ENCODE results near the gene PDK2. TPM values are rescaled to one million over a fixed set of nuclear protein-coding genes. Genes with fewer than 3 reads are reported as not detected.

Gene PDK2
- total RNA-seq, 2 donors from 2014 or later: 47.1 to 79.5 TPM

- TF ChIP-seq, protein P1, sequence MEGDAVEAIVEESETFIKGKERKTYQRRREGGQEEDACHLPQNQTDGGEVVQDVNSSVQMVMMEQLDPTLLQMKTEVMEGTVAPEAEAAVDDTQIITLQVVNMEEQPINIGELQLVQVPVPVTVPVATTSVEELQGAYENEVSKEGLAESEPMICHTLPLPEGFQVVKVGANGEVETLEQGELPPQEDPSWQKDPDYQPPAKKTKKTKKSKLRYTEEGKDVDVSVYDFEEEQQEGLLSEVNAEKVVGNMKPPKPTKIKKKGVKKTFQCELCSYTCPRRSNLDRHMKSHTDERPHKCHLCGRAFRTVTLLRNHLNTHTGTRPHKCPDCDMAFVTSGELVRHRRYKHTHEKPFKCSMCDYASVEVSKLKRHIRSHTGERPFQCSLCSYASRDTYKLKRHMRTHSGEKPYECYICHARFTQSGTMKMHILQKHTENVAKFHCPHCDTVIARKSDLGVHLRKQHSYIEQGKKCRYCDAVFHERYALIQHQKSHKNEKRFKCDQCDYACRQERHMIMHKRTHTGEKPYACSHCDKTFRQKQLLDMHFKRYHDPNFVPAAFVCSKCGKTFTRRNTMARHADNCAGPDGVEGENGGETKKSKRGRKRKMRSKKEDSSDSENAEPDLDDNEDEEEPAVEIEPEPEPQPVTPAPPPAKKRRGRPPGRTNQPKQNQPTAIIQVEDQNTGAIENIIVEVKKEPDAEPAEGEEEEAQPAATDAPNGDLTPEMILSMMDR (IDR thresholded peaks at IDR 0.05): no peak
- TF ChIP-seq POLR2AphosphoS5 (IDR thresholded peaks at IDR 0.05): no peak
- TF ChIP-seq POLR2A (IDR thresholded peaks at IDR 0.05): no peak
Observed at GRCh38 chr17:50081757-50082156, 13.4 kb upstream of the PDK2 start.

DNA sequence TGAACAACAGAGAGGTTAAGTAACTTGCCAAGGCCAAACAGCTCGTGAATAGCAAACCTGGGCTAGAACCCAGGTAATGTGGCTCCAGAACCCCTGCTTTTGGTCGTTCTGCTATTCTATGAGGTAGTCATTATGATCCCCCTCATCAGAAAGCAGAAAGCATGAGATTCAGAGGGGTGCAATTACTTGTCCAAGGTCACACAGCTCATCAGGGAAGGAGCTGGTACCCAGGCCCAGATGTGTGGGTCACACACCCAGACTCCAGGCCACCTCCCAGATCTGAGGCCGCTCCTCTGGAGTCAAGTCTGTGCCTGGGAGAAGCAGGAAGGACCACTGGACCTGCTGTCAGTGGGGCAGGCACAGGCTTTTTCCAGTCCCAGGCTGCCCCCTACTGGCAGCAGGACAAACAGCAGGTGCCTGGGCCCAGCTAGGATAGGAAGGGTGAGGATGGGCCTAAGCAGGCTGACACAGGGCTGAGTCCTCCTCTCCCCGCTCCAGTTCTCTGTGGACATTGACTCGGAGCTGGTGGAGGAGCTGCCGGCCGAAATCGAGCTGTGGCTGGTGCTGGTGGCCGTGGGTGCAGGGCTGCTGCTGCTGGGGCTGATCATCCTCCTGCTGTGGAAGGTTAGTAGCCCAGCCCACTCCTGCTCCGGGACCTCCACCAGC lies 7.8 kb upstream of the PDK2 start:
- Histone ChIP-seq H3K27me3 (replicated peaks; ENCODE audit: insufficient read depth) (no peaks in the 10 kb centered on the region), H3K36me3 (peaks cover 0 to 6% of the 10 kb centered on the region in 2 donors), H3K27ac (no peak overlapping the region), H3K4me1 (replicated peaks) (no peaks in the 10 kb centered on the region), H3K4me3 (no peak overlapping the region), H3K9me3 (no peaks in the 10 kb centered on the region)
- WGBS: 58% methylated on average over 9 of the region's 10 CpGs
- intact Hi-C loops (cut with DNase I): loop anchor here (1.0 to 10.0 kb wide), 2 partner anchors 60 to 523 kb away; no protein-coding TSS in a partner anchor
- TF ChIP-seq POLR2A (IDR thresholded peaks at IDR 0.05) (no peak), POLR2AphosphoS5 (IDR thresholded peaks at IDR 0.05) (peak; percentile 26)
- TF ChIP-seq, protein P1 (IDR thresholded peaks at IDR 0.05): peak; percentile 88 to 94 (median 94)
- peak; percentile 53 for DNase-seq (ENCODE audit: low spot score)

More at GRCh38 chr17:50081757-50082156, 13.4 kb upstream of the PDK2 start:
- H3K4me3 ChIP-seq: no peak overlapping the region
- no peaks in the 10 kb centered on the region for H3K9me3 ChIP-seq
- no peak for DNase-seq (ENCODE audit: low spot score)
- no peaks in the 10 kb centered on the region for H3K27me3 ChIP-seq (replicated peaks; ENCODE audit: insufficient read depth)
- H3K27ac ChIP-seq: no peak overlapping the region
- H3K36me3 ChIP-seq: peaks cover 6 to 17% of the 10 kb centered on the region in 2 donors
- intact Hi-C loops (cut with DNase I): loop anchor here (10.0 kb wide), 1 partner anchor 517 kb away; no protein-coding TSS in a partner anchor
- WGBS: 78% methylated on average over 5 of the region's 5 CpGs
- no peaks in the 10 kb centered on the region for H3K4me1 ChIP-seq (replicated peaks)

GRCh38 chr17:50087912-50088405 lies 7.2 kb upstream of the PDK2 start:
- Histone ChIP-seq H3K36me3 (peaks cover 0 to 6% of the 10 kb centered on the region in 2 donors), H3K4me3 (no peak overlapping the region), H3K27ac (no peak overlapping the region), H3K9me3 (no peaks in the 10 kb centered on the region), H3K4me1 (replicated peaks) (no peaks in the 10 kb centered on the region), H3K27me3 (replicated peaks; ENCODE audit: insufficient read depth) (no peaks in the 10 kb centered on the region)
- intact Hi-C loops (cut with DNase I): loop anchor here (1.0 to 10.0 kb wide), 2 partner anchors 61 to 523 kb away; no protein-coding TSS in a partner anchor
- TF ChIP-seq POLR2AphosphoS5 (IDR thresholded peaks at IDR 0.05): no peak
- TF ChIP-seq, protein P1 (IDR thresholded peaks at IDR 0.05): no peak
- no peak for DNase-seq (ENCODE audit: low spot score)
- WGBS: 75% methylated on average over 19 of the region's 19 CpGs

DNA sequence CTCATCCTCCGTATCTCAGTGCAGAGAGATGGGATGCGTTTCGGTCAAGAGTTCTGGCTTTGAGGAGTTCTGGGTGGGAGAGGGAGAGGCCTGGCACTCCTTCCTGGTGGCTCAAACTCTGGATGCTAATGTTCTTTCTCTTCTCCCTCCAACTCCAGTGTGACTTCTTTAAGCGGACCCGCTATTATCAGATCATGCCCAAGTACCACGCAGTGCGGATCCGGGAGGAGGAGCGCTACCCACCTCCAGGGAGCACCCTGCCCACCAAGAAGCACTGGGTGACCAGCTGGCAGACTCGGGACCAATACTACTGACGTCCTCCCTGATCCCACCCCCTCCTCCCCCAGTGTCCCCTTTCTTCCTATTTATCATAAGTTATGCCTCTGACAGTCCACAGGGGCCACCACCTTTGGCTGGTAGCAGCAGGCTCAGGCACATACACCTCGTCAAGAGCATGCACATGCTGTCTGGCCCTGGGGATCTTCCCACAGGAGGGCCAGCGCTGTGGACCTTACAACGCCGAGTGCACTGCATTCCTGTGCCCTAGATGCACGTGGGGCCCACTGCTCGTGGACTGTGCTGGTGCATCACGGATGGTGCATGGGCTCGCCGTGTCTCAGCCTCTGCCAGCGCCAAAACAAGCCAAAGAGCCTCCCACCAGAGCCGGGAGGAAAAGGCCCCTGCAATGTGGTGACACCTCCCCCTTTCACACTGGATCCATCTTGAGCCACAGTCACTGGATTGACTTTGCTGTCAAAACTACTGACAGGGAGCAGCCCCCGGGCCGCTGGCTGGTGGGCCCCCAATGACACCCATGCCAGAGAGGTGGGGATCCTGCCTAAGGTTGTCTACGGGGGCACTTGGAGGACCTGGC lies 6.0 kb upstream of the PDK2 start:
- 77% methylated on average over 25 of the region's 25 CpGs for WGBS
- Histone ChIP-seq H3K36me3 (peaks cover 0 to 6% of the 10 kb centered on the region in 2 donors), H3K27ac (no peak overlapping the region), H3K9me3 (no peaks in the 10 kb centered on the region), H3K4me3 (no peak overlapping the region), H3K4me1 (replicated peaks) (no peaks in the 10 kb centered on the region), H3K27me3 (replicated peaks; ENCODE audit: insufficient read depth) (no peaks in the 10 kb centered on the region)
- intact Hi-C loops (cut with DNase I): loop anchor here (10.0 kb wide), 1 partner anchor 524 kb away; no protein-coding TSS in a partner anchor
- TF ChIP-seq POLR2AphosphoS5 (IDR thresholded peaks at IDR 0.05) (no peak), POLR2A (IDR thresholded peaks at IDR 0.05) (no peak)
- TF ChIP-seq, protein P1 (IDR thresholded peaks at IDR 0.05): no peak
- no peak for DNase-seq (ENCODE audit: low spot score)
